Kidney epithelial cell (primary cell): ENCODE results near the gene GRM3. TPM values are rescaled to one million over a fixed set of nuclear protein-coding genes. Genes with fewer than 3 reads are reported as not detected.

Experiments used
- DNase-seq: peaks from one replicate; pipeline ENCODE4 v3.0.0-alpha.2; 2010; ENCODE audit warnings: low read depth
- H3K27me3 ChIP-seq: 2 replicates; pipeline ENCODE4 v1.6.0; 2011; ENCODE audit warnings: low read length; ENCODE audit not compliant: control insufficient read depth, insufficient read depth
- H3K36me3 ChIP-seq: 2 replicates; pipeline ENCODE4 v1.5.1; 2011; ENCODE audit warnings: low read length; ENCODE audit not compliant: control insufficient read depth, insufficient read depth
- H3K4me3 ChIP-seq: 2 replicates; pipeline ENCODE4 v1.5.1; 2011; ENCODE audit warnings: low read depth, mild to moderate bottlenecking, control low read depth, low read length
- total RNA-seq: library from RNA; depleted of rRNA; stranded (reverse); fragments of >200 nt; gene quantifications from 2 replicates; pipeline ENCODE4 v1.2.3, GENCODE V29; 2015
- TF ChIP-seq, protein P1 (sequence below): IDR thresholded peaks from 2 replicates; pipeline ENCODE4 v1.5.1; 2011; ENCODE audit warnings: mild to moderate bottlenecking, moderate library complexity, low read length, control low read depth, inconsistent platforms; ENCODE audit not compliant: insufficient read depth, poor library complexity, severe bottlenecking

The GRM3 gene
- total RNA-seq, 1 donor from 2014 or later, result not detected

- Histone ChIP-seq H3K27me3 (no peaks in the 10 kb centered on the region), H3K36me3 (no peaks in the 10 kb centered on the region), H3K4me3 (no peak overlapping the region)
- TF ChIP-seq, protein P1, sequence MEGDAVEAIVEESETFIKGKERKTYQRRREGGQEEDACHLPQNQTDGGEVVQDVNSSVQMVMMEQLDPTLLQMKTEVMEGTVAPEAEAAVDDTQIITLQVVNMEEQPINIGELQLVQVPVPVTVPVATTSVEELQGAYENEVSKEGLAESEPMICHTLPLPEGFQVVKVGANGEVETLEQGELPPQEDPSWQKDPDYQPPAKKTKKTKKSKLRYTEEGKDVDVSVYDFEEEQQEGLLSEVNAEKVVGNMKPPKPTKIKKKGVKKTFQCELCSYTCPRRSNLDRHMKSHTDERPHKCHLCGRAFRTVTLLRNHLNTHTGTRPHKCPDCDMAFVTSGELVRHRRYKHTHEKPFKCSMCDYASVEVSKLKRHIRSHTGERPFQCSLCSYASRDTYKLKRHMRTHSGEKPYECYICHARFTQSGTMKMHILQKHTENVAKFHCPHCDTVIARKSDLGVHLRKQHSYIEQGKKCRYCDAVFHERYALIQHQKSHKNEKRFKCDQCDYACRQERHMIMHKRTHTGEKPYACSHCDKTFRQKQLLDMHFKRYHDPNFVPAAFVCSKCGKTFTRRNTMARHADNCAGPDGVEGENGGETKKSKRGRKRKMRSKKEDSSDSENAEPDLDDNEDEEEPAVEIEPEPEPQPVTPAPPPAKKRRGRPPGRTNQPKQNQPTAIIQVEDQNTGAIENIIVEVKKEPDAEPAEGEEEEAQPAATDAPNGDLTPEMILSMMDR, result no peak
- no peak for DNase-seq
Measured at GRCh38 chr7:86913709-86914108, 270.0 kb downstream of the GRM3 start.
